ENCODE results near the gene APOBEC2.

APOBEC2 gene

GRCh38 chr6:41061196-41061726 lies 8.3 kb downstream of the APOBEC2 start:
- no peak for DNase-seq (ENCODE audit: low read depth)

GRCh38 chr6:41062056-41062455 lies 9.1 kb downstream of the APOBEC2 start:
- DNase-seq (ENCODE audit: low read depth): no peak

- DNase-seq (ENCODE audit: low read depth): no peak
These were observed 10.9 kb downstream of the APOBEC2 start for GRCh38 chr6:41063884-41064285.

GRCh38 chr6:41064841-41065240 lies 11.8 kb downstream of the APOBEC2 start:
- no peak for DNase-seq (ENCODE audit: low read depth)

DNA sequence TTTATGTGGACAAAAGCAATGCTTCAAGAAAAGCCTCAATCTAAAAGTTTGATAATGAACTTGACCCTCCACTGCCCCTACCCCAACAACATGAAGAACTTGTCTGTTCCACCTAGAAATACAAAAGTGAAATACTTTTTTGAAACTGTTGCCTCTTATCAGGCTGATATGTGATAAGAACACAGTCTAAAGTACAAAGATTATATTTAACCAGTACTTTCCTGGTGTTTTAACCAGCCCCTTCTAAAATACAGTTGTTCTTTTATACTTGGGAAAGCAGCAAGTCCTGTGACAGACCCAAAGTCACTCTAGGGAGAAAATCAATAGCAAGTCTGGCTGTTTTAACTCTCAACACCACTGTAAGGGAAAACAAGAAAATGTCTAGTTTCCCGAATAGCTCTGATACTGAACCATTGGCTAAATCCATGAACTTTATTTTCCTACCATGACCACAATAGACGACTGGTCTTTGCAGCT lies 12.6 kb downstream of the APOBEC2 start:
- no peak for DNase-seq (ENCODE audit: low read depth)

- peak; percentile 49 for DNase-seq (ENCODE audit: low read depth)
These were observed 13.9 kb downstream of the APOBEC2 start for GRCh38 chr6:41066867-41067304.

DNA sequence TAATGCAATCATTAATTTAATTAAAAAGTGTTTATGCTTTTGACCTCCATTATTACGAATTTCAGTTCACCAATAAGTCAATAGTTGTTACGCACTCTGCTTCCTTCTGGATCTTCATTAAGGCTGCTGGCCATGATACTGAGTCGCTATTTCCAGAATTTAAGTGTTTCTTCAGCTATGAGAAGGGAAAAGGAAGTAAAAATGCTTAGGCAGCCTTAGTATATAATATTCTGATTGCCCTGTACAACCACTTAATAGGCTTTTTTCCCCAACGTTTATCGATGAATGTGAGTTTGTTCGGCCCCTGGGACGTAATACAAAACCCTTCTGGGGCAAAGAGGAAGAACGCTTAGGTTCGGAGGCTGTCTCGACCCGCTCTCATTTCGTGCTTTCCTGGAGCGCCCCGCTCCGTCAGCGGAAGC lies 18.5 kb downstream of the APOBEC2 start:
- no peak for DNase-seq (ENCODE audit: low read depth)

- DNase-seq (ENCODE audit: low read depth): peak; percentile 99
These were observed 19.2 kb downstream of the APOBEC2 start, which contains the start of gene OARD1 for GRCh38 chr6:41071923-41072835. OARD1 (minus strand) TSS chr6:41072356; CDS start chr6:41071634, 722 bp downstream.

DNA sequence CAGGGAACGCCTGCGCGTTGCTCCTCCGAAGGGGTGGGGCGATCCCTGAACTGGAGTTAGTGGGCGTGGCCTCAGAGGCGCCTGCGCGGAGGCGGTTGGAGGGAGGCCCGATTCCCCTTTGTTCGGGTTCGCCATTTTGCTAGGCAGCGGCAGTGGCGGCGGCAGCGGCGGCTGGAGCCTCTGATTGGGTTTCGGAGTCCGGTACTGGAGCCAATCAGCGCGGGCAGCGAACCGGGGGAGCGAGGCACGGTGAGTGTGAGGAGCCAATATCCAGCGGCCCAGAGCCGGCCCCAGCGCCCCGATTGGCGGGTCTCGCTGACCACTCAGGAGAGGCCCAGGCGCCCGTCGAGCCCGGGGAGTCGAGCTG lies 19.8 kb downstream of the APOBEC2 start, which contains the start of gene NFYA:
Gene NFYA (plus strand): TSS at position 139 of the 367 bp plus-strand sequence. CDS start 6,116 bp downstream, outside the sequence.
- DNase-seq (ENCODE audit: low read depth): no peak

- DNase-seq (ENCODE audit: low read depth): peak; percentile 43
These were observed 20.4 kb downstream of the APOBEC2 start for GRCh38 chr6:41073203-41073967.

DNA sequence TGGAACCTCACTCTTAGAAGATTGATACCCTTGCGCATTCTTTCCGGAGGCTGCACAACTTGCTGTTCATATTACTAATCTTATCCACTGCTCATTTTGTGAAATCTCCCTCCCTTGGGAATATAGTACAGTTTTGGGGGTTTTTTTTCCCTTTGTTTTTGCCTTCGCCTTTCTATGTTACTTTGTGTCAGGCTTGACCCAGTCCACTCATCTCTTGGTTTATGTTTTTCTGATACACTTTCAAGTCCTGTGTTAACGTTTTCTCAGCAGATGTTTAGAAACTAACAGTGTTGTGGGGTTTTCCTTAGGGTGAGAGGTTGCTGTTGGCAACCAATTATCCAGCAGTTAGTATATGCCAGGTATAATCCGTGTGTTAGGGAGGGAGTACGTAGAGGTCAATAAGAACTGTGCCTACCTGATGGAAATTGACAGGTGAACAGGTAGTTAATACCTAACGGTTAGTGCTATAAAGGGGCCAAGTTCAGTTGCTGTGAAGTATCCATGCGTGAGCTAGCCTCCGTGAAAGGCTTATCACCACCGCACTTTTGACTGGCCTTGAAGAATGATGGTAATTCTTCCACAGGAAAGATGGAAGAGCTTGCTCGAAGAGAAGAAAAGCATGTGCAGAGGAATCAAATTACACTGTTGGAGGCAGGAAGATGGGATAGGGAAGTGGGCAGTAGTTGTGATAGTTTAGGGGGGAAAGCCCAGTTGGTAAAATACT lies 21.1 kb downstream of the APOBEC2 start:
- DNase-seq (ENCODE audit: low read depth): no peak

DNA sequence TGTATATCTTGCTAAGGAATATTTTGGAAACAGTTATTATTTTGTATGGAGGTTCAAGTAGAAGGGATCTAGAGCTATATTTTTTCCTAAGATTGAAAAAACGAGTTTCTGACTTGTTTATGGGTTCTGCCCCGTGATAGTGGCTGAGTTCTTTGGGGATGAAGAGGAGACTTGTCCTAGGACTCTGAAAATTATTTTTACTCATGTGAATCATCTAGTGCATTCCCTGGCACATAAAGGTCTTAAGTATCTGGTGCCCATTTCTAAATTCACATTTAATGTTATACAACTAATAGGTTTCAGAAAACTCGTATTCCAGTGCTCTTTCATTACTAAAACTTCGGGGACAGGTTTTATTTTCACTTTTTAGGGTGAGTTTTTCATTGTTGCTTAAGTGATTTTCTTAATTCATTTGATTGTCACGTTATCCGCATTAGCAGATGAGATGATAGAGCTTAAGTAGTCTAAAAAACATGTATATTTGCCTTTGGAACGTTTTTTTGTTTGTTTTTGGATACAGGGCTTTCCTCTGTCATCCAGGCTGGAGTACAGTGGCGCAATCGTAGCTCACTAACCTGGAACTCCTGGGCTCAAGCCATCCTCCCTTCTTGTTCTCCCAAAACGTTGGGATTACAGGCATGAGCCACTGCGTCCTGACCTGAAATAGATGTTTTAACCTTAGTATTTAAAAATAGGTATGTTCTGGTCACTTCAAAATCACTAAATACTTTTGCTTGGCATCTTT lies 21.9 kb downstream of the APOBEC2 start:
- DNase-seq (ENCODE audit: low read depth): no peak

GRCh38 chr6:41075651-41076626 lies 22.9 kb downstream of the APOBEC2 start:
- DNase-seq (ENCODE audit: low read depth): no peak

GRCh38 chr6:41077536-41077935 lies 24.5 kb downstream of the APOBEC2 start:
- DNase-seq (ENCODE audit: low read depth): no peak

GRCh38 chr6:41078101-41078500 lies 25.1 kb downstream of the APOBEC2 start:
- DNase-seq (ENCODE audit: low read depth): no peak

- DNase-seq (ENCODE audit: low read depth): no peak
These were observed 26.1 kb downstream of the APOBEC2 start for GRCh38 chr6:41079080-41079479.

GRCh38 chr6:41080621-41081020 lies 27.6 kb downstream of the APOBEC2 start:
- no peak for DNase-seq (ENCODE audit: low read depth)

- no peak for DNase-seq (ENCODE audit: low read depth)
These were observed 30.1 kb downstream of the APOBEC2 start for GRCh38 chr6:41083072-41083471.

- no peak for DNase-seq (ENCODE audit: low read depth)
These were observed 32.2 kb downstream of the APOBEC2 start for GRCh38 chr6:41085182-41085581.

DNA sequence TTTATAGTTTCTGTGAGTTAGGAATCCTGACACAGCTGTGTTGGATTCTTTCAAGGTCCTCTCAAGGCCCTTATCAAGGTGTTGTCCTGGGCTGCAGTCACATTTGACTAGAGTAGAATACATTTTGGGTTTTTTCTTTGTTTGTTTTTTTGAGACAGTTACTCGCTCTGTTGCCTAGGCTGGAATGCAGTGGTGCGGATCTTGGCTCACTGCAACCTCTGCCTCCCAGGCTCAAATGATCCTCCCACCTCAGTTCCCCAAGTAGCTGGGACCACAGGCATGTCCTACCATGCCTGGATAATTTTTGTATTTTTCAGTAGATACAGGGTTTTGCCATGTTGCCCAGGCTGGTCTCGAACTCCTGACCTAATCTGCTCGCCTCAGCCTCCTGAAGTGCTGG lies 35.4 kb downstream of the APOBEC2 start:
- no peak for DNase-seq (ENCODE audit: low read depth)

Measured in HS-27A (cell line).